GM12875 (cell line): ENCODE measurements around the gene VARS1.

Experiments
- H3K4me3 ChIP-seq: one replicate; pipeline ENCODE4 v1.5.1; 2011; ENCODE audit warnings: low read depth, low read length, control low read depth
- CTCF ChIP-seq: IDR thresholded peaks from 2 replicates; pipeline ENCODE4 v1.5.1; 2011; ENCODE audit warnings: low read depth, mild to moderate bottlenecking, control low read depth, inconsistent platforms, low read length, moderate library complexity, borderline replicate concordance; ENCODE audit not compliant: insufficient read depth

The VARS1 gene

GRCh38 chr6:31782126-31782855, 13.3 kb downstream of the VARS1 start:
- TF ChIP-seq CTCF, result no peak
- no peak overlapping the region for H3K4me3 ChIP-seq

DNA sequence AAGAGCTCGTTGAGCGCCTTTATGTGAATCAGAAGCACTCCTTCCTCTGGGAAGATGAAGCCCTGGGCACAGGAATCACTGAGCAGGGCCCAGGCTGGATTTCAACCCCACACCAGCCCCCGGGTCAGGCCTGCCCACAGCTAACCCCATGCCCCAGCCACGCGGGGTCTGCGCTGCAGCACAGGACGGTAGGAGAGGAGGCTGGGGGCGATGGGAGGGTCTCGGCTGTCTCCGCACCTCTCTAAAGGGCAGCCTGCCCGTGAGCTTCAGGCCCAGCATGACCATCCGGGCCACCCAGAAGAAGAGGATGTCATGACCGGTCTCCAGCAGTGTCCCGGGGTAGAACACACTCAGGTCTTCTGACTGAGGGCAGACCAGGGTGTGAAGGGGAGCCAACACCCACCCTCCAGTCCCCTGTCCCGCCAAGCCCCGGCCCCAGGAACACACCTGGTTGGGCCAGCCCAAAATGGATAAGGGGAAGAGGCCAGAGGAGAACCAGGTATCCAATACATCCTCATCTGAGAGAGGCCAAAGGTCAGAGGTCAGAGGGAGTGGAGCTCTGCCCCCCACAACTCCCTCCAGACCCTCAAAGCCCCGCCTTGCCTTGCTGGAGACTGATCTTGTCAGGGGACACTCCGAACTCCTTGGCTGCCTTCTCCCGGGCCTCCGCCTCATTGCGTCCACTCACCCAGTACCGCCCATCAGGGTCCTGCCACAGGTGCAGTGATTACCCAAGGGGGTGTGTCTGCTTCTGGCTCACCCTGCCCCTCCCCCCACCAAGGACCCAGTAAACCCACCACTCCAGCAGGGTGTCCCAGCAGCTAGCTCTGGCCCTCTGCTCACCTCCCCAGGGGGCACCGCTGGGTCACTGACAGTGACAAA, 14.1 kb downstream of the VARS1 start:
- no peak overlapping the region for H3K4me3 ChIP-seq
- no peak for TF ChIP-seq CTCF

- no peak for TF ChIP-seq CTCF
- no peak overlapping the region for H3K4me3 ChIP-seq
Measured at GRCh38 chr6:31780507-31781243, 14.9 kb downstream of the VARS1 start.

GRCh38 chr6:31779908-31780307, 15.6 kb downstream of the VARS1 start:
- no peak for TF ChIP-seq CTCF

GRCh38 chr6:31778999-31779885, 16.3 kb downstream of the VARS1 start:
- H3K4me3 ChIP-seq, result no peak overlapping the region
- TF ChIP-seq CTCF, result no peak

More at GRCh38 chr6:31779908-31780307, 15.6 kb downstream of the VARS1 start:
- no peak overlapping the region for H3K4me3 ChIP-seq

- no peak for TF ChIP-seq CTCF
- H3K4me3 ChIP-seq, result no peak overlapping the region
Measured at GRCh38 chr6:31778193-31778592, 17.4 kb downstream of the VARS1 start.
